ENCODE data around the gene GTSF1L.

Gene GTSF1L

GRCh38 chr20:43731469-43731868, 4.7 kb upstream of the GTSF1L start:
- no peak for TF ChIP-seq CTCF (IDR thresholded peaks at IDR 0.05; ENCODE audit: low read depth, low read length)
- H3K4me3 ChIP-seq (ENCODE audit: low read depth, low read length), result no peak overlapping the region

GRCh38 chr20:43728686-43729255, 2.0 kb upstream of the GTSF1L start:
- no peak for TF ChIP-seq CTCF (IDR thresholded peaks at IDR 0.05; ENCODE audit: low read depth, low read length)
- H3K4me3 ChIP-seq (ENCODE audit: low read depth, low read length), result no peak overlapping the region

- TF ChIP-seq CTCF (IDR thresholded peaks at IDR 0.05; ENCODE audit: low read depth, low read length), result no peak
- H3K4me3 ChIP-seq (ENCODE audit: low read depth, low read length), result no peak overlapping the region
These were observed 1.3 kb upstream of the GTSF1L start for GRCh38 chr20:43727980-43728590.

GRCh38 chr20:43726333-43726732, 469 bp downstream of the GTSF1L start:
- no peak for TF ChIP-seq CTCF (IDR thresholded peaks at IDR 0.05; ENCODE audit: low read depth, low read length)
- no peak overlapping the region for H3K4me3 ChIP-seq (ENCODE audit: low read depth, low read length)

- TF ChIP-seq CTCF (IDR thresholded peaks at IDR 0.05; ENCODE audit: low read depth, low read length), result no peak
- H3K4me3 ChIP-seq (ENCODE audit: low read depth, low read length), result no peak overlapping the region
These were observed 1.1 kb downstream of the GTSF1L start for GRCh38 chr20:43725666-43726065.

GRCh38 chr20:43724383-43724782, 2.4 kb downstream of the GTSF1L start:
- no peak for TF ChIP-seq CTCF (IDR thresholded peaks at IDR 0.05; ENCODE audit: low read depth, low read length)
- no peak overlapping the region for H3K4me3 ChIP-seq (ENCODE audit: low read depth, low read length)

- no peak overlapping the region for H3K4me3 ChIP-seq (ENCODE audit: low read depth, low read length)
- TF ChIP-seq CTCF (IDR thresholded peaks at IDR 0.05; ENCODE audit: low read depth, low read length), result no peak
These were observed 3.1 kb downstream of the GTSF1L start for GRCh38 chr20:43723735-43724134.
